SH-SY5Y (cell line): ENCODE measurements around the gene MVB12A.

Experiments
- GATA2 ChIP-seq: IDR thresholded peaks from 2 replicates; pipeline ENCODE4 v1.6.1; 2011; ENCODE audit warnings: mild to moderate bottlenecking, low read depth, low read length
- GATA3 ChIP-seq: IDR thresholded peaks from 2 replicates; pipeline ENCODE4 v1.6.1; 2011; ENCODE audit warnings: low read depth, mild to moderate bottlenecking, low read length, moderate library complexity

DNA sequence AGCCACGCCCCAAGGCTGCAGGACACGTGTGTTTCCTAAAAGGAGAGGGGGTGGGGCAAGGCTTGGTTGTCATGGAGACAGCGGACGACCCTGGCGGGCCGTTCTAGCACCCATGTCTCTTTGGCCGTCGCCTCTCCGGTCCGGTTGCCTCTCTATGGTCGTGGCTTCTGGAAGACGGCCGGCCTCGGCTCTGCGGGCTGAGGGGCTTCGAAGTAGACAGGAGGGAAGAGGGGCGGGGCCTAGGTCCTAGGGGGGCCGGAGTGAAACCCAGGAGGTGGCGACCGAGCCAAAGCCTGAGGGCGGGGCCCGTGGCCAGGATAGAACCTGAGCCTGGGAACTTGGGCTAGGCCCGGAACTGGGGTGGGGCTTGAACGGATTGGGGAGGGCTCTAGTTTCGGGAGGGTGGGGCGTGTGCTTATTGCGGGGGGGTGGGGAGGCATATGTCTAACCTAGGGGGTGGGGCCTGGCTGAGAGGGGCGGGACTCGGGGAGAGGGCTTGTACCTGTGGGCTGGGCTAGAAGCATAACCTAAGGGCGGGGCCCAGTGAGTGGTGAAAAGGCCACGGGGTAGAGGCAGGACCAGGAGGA, 49.7 kb downstream of the MVB12A start:
- TF ChIP-seq GATA2 (no peak), GATA3 (no peak)
